Spinal cord (tissue), 10 donors: ENCODE data around the gene MTHFD1. TPM values are rescaled to one million over a fixed set of nuclear protein-coding genes. Genes with fewer than 3 reads are reported as not detected.

Experiments used
- DNase-seq, 6 donors: peaks; one replicate each; pipeline versions ENCODE4 v3.0.0 to v3.0.0-alpha.2; 2013 to 2015; ENCODE audit warnings: low spot score in 6 of 6, low read depth in 4 of 6
- H3K27ac ChIP-seq: one replicate; pipeline ENCODE4 v1.5.1; 2013; ENCODE audit warnings: low read depth, low read length, control low read depth
- H3K27me3 ChIP-seq: one replicate; pipeline ENCODE4 v1.6.1; 2013; ENCODE audit warnings: low read length; ENCODE audit not compliant: control insufficient read depth, insufficient read depth
- H3K36me3 ChIP-seq: one replicate; pipeline ENCODE4 v1.6.1; 2013; ENCODE audit warnings: low read length; ENCODE audit not compliant: control insufficient read depth, insufficient read depth
- H3K4me1 ChIP-seq: one replicate; pipeline ENCODE4 v1.6.1; 2013; ENCODE audit warnings: low read length; ENCODE audit not compliant: control insufficient read depth, insufficient read depth
- H3K4me3 ChIP-seq: one replicate; pipeline ENCODE4 v1.5.1; 2013; ENCODE audit warnings: low read depth, low read length, control low read depth
- H3K9me3 ChIP-seq: one replicate; pipeline ENCODE4 v1.6.1; 2013; ENCODE audit warnings: low read length; ENCODE audit not compliant: control insufficient read depth, insufficient read depth
- WGBS: methylation state at CpG from one replicate; pipeline ENCODE4 v1.1.5; 2013; ENCODE audit warnings: missing lambda C conversion rate; ENCODE audit not compliant: insufficient coverage; 5-methylcytosine and 5-hydroxymethylcytosine counted together
- polyA plus RNA-seq, 2 donors: library from polyadenylated mRNA; unstranded; fragments of 120-200 nt; gene quantifications; one replicate each; pipeline ENCODE4 v1.2.1, GENCODE V29; 2013; ENCODE audit not compliant: insufficient read length in 2 of 2
- small RNA-seq: library from RNA; depleted of rRNA; stranded (forward); fragments of <200 nt; gene quantifications from one replicate; pipeline ENCODE3, GENCODE V24; 2014; ENCODE audit warnings: low replicate concordance
- total RNA-seq, 2 donors: library from RNA; depleted of rRNA in 1 of 2; stranded (reverse); fragments of 120-200 nt in 1 of 2; fragments of >200 nt in 1 of 2; gene quantifications; one replicate each; pipeline versions ENCODE4 v1.2.3 to v1.2.4, GENCODE V29; 2013 to 2014
- donor health status: healthy.

The MTHFD1 gene
- total and polyA plus RNA-seq, 4 donors, result 30.4 to 83.3 (median 53.1) TPM

- H3K36me3 ChIP-seq, result peaks cover under 1% of the 10 kb centered on the region
- H3K4me1 ChIP-seq, result peaks cover 5% of the 10 kb centered on the region
- 86% methylated on average over 1 of the region's 1 CpG for WGBS
- no peak overlapping the region for H3K4me3 ChIP-seq
- H3K27ac ChIP-seq, result no peak overlapping the region
- H3K27me3 ChIP-seq, result no peaks in the 10 kb centered on the region
- H3K9me3 ChIP-seq, result no peaks in the 10 kb centered on the region
- no peak for DNase-seq
Observed at GRCh38 chr14:64508215-64508776, 120.1 kb downstream of the MTHFD1 start.

GRCh38 chr14:64509036-64509435 lies 120.9 kb downstream of the MTHFD1 start:
- no peak overlapping the region for H3K4me3 ChIP-seq
- no peak overlapping the region for H3K27ac ChIP-seq
- no peaks in the 10 kb centered on the region for H3K27me3 ChIP-seq
- DNase-seq, result no peak
- peaks cover 5% of the 10 kb centered on the region for H3K4me1 ChIP-seq
- H3K36me3 ChIP-seq, result no peaks in the 10 kb centered on the region
- WGBS, result 88% methylated on average over 7 of the region's 8 CpGs
- H3K9me3 ChIP-seq, result no peaks in the 10 kb centered on the region

Small RNA genes lying within 50 kb of the gene (small RNA-seq; reads per million reads assigned to genes)
- gene AL161756.2, result not detected

Other genes starting within 250 kb of the MTHFD1 start
- under 1 TPM; 0.69 to 0.77 TPM for gene ESR2, start 94.0 kb upstream of the MTHFD1 start, total RNA-seq
- gene ESR2, start 94.0 kb upstream of the MTHFD1 start, polyA plus RNA-seq, result under 1 TPM; 0.52 to 0.80 TPM
- gene AKAP5, start 77.1 kb downstream of the MTHFD1 start, total RNA-seq, result 10 to 100 TPM in 1 of 2 donors, 1 to 10 TPM in 1; 3.0 to 10.7 TPM
- gene AKAP5, start 77.1 kb downstream of the MTHFD1 start, polyA plus RNA-seq, result 1 to 10 TPM; 6.8 to 7.9 TPM
- 10 to 100 TPM; 15.5 to 18.2 TPM for gene ZBTB25, start 115.5 kb downstream of the MTHFD1 start, total RNA-seq
- gene ZBTB25, start 115.5 kb downstream of the MTHFD1 start, polyA plus RNA-seq, result 10 to 100 TPM; 13.3 to 17.1 TPM
- 10 to 100 TPM; 59.3 to 75.1 TPM for gene ZBTB1, start 116.4 kb downstream of the MTHFD1 start, total RNA-seq
- gene ZBTB1, start 116.4 kb downstream of the MTHFD1 start, polyA plus RNA-seq, result 10 to 100 TPM; 35.7 to 39.0 TPM
- gene HSPA2, start 152.4 kb downstream of the MTHFD1 start, total RNA-seq, result 10 to 100 TPM; 41.5 to 50.0 TPM
- gene HSPA2, start 152.4 kb downstream of the MTHFD1 start, polyA plus RNA-seq, result 10 to 100 TPM; 33.7 to 38.3 TPM
- gene PPP1R36, start 161.6 kb downstream of the MTHFD1 start, total RNA-seq, result 1 to 10 TPM; 1.4 TPM
- gene PPP1R36, start 161.6 kb downstream of the MTHFD1 start, polyA plus RNA-seq, result 1 to 10 TPM in 1 of 2 donors, under 1 TPM in 1; 0.49 to 1.6 TPM